HG03521 (cell line): Measurements from ENCODE around the gene STRA6.

ENCODE experiments used
- ATAC-seq: cut with Tn5 transposase; IDR thresholded peaks from one replicate; pipeline ENCODE4 v1.9.1; 2021; ENCODE audit warnings: mild to moderate bottlenecking, moderate library complexity; ENCODE audit not compliant: unreplicated experiment

Gene STRA6

DNA sequence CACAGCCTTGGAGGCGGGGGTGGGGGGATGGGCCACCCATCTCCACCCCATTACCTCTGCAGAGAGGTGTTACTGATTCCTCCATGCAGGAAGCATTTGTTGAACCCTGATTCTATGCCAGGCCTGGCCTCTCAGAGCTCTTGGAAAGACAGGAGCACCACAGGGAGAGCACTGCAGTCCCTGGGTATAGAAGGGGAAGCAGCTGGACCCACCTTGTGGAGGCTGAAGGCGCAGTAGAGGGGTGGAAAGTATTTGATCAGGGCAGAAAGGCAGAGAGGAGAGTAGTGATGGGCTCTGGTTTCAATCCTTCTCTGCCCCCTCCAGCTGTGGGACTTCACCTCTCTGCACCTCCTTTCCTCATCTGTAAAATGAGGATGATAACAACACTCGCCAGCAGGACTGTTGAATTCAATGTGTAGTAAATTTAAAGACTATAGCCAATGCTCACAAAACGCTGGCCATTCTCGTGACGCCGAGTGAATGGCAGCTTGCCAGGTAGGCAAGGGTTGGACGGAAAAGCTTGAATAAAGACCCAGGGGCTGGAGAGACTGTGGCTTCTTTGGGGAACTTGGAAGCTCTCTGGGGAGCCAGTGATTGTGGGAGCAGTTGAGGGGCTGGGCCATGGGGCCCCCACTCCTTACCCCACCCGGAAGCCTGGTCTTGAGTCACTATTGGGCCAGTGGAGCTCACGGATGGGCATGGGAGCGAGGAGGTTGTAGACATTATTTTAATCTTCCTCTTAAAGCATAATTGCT, 25.6 kb upstream of the STRA6 start:
- ATAC-seq = no peak

- no peak for ATAC-seq
Measured at GRCh38 chr15:74226761-74227540, 24.4 kb upstream of the STRA6 start.

- no peak for ATAC-seq
Measured at GRCh38 chr15:74225928-74226327, 23.3 kb upstream of the STRA6 start.

GRCh38 chr15:74222240-74223119, 19.9 kb upstream of the STRA6 start:
- ATAC-seq = no peak

GRCh38 chr15:74221399-74222239, 19.0 kb upstream of the STRA6 start:
- ATAC-seq = no peak

GRCh38 chr15:74220475-74221248, 18.1 kb upstream of the STRA6 start:
- ATAC-seq = no peak

DNA sequence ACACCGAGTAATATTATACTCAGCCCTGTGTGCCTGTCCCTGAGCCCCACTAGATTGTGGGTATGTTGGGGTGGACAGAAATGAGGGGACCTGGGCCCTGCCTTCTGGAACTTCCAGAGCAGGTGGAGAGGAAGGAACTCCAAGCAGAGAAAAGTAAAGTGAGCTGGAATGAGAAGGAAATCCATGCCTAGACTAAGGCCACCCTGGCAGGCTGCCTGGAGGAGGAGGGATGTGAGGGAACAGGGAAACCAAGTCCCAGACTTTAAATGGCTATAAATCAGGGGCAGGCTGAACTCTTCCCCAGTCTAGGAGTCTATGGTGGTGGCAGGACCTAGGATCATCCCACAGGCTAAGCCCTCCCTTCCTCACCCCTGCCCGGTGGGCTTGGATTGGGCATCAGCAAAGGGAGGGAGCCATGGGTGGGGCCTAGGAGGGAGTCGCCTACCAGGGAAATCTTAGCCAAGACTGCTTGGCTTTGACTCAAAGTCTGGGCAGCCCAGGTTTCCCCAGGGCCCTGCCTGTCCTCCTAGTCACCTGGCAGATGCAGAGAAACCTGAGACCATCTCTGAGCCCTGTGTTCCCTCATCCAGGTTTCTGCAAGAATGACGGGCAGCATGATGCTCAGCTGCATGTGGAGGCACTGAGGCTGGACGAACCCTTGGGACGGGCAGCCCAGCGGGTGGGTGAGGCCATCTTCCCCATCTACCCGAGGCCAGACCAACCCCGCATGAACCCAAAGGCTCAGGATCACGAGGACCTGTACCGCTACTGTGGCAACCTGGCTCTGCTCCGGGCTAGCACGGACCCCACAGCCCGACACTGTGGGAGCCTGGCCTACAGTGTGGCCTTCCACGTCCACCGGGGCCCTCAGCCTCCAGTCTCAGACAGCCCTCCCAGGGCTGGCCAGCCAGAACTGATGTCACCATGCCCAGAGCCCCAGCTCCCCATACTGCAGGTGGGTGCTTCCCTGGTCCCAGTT, 15.6 kb upstream of the STRA6 start:
- no peak for ATAC-seq

- no peak for ATAC-seq
Measured at GRCh38 chr15:74216949-74217348, 14.4 kb upstream of the STRA6 start.

DNA sequence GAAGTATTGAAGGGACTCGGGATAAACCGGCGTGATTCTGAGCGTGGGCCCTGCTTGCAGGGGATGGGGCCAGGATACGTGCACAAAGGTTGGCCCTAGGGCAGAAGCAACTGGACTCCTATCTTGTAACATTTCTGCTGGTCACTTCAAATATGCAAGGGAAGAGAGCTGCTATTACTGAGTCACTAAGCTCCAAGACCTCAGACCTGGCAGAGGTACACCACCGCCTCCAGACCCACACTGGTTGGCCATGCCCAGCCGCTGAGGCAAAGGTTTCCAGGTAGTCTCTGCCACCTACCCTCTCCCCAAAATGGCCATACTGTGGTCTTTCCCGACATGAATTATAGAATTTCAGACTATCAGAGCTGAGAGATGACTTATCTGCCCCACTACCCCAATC, 13.4 kb upstream of the STRA6 start:
- no peak for ATAC-seq

GRCh38 chr15:74214324-74215021, 11.9 kb upstream of the STRA6 start:
- no peak for ATAC-seq

- ATAC-seq = no peak
Measured at GRCh38 chr15:74213858-74214284, 11.3 kb upstream of the STRA6 start.

GRCh38 chr15:74212494-74212893, 9.9 kb upstream of the STRA6 start:
- ATAC-seq = no peak

- no peak for ATAC-seq
Measured at GRCh38 chr15:74211656-74212055, 9.1 kb upstream of the STRA6 start.

DNA sequence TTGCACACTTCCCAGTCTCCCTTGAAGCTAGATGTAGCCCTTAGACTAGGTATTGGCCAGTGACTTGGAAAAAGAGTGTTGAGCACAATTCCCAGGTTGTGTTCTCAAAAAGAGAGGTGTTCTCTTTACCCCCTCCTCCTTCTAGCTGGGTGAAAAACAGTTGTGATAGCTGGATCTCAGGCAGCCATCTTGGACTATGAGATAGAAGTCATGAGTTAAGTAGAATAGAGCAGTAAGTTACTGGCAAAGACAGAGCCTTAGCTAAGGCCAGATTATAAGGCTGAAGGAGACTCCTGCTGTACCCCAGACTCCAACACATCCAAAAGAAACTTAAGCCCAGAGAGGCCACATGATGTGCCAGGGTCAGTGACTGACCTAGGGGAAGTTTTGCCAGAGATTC, 8.1 kb upstream of the STRA6 start:
- no peak for ATAC-seq

GRCh38 chr15:74209997-74210671, 7.5 kb upstream of the STRA6 start:
- no peak for ATAC-seq

DNA sequence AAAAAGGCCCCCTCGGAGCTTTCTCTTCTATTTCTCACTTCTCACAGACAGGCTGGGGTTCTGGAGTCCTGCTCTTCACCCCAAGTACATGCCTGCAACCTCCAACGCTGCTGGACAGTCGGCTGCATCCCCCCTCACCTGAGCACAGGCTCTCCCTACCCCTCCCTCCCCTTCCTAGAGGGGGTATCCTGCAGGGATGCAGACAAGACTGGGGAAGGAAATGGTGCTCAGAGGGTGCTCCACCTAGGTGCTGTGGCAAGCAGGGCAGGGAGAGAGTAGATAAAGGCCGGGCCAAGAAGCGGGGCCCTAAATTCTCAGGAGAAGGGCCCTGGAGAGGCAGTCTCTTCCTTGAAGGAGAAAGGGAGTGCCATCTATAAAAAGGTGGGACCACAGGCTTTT, 7.0 kb upstream of the STRA6 start:
- no peak for ATAC-seq

- ATAC-seq = no peak
Measured at GRCh38 chr15:74208901-74209559, 6.4 kb upstream of the STRA6 start.
